HG02642 (cell line): Measurements from ENCODE around the gene RAB32.
"Not testable (repeated sequence)": the region's sequence is repeated elsewhere in the genome, so short reads cannot be mapped to it uniquely, and the experiment has no call there.

ENCODE experiments used
- ATAC-seq: cut with Tn5 transposase; IDR thresholded peaks from one replicate; pipeline ENCODE4 v1.9.1; 2021; ENCODE audit warnings: mild to moderate bottlenecking; ENCODE audit not compliant: unreplicated experiment, poor library complexity

Gene RAB32

DNA sequence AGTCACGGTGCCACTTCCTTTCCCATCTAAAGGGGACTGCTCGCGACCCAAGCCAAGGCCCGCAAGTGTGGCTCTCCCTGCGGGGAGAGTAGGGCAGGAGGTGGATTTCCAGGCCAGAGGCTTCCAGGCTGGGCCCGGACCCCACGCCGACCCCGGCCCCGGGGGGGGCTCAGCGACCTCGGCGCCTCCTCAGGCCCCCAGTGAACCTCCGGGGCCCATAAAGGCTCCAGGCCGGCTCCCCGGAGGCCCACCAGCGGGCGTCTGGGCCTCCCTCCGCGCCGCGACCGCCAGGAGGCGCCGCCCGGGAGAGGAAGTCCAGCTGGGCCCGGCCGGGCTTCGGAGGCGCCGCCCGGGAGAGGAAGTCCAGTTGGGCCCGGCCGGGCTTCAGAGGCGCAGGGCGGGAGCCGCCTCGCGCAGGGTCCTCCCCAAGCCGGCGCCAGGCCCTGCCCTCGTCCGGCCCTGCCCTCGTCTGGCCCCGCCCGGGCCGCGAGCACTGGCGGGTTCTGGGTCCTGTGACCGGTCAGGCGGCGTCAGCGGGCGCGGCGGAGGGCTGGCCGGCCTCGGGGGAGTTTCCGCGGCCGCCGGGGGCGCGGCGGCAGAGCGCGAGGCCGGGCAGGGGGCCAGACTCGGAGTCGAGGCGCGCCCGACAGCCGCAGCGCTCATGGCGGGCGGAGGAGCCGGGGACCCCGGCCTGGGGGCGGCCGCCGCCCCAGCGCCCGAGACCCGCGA, at the start of gene RAB32:
RAB32 (plus strand) TSS at position 623 of the 729 bp plus-strand sequence; CDS start at position 662, 39 bp downstream.
- ATAC-seq: peak; percentile 85

DNA sequence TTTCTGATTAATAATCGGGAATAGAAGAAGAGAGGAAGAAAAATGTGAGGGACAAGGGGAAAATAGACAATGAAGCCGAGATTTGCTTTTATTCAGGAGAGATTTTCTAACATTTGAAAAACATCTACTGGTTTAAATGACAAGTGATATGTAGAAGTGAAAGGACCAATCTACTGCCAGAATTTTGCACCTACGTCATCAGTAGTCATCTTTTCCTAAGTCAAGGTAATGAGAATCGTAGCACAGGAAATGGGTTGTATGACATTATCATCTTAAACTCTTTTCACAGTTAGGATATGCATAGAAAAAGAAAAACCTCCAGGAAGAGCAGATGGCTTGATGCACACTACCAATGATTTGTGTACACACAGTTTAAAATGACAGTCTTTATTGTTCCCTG, 45.3 kb upstream of the RAB32 start:
- no peak for ATAC-seq

GRCh38 chr6:146503096-146503495, 40.5 kb upstream of the RAB32 start:
- no peak for ATAC-seq

- ATAC-seq: no peak
These were observed 28.4 kb upstream of the RAB32 start for GRCh38 chr6:146515212-146515611.

- ATAC-seq: no peak
These were observed 17.4 kb upstream of the RAB32 start for GRCh38 chr6:146526192-146526591.

- ATAC-seq: no peak
These were observed 10.9 kb upstream of the RAB32 start for GRCh38 chr6:146532702-146533101.

DNA sequence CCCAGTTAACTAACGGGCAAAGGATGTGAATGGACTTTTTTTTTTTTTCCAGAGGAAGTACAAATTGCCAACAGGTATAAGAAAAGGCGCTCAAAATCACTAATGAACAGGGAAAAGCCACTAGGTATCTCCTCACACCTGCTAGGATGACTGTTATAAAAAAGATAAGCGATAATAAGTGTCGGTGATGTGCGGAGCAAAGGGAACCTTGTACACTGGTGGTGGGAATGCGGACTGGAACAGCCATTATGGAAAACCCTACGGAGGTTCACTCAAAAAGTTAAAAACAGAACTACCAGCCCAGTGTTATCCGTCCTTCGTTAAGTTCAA, 787 bp upstream of the RAB32 start:
- no peak for ATAC-seq

DNA sequence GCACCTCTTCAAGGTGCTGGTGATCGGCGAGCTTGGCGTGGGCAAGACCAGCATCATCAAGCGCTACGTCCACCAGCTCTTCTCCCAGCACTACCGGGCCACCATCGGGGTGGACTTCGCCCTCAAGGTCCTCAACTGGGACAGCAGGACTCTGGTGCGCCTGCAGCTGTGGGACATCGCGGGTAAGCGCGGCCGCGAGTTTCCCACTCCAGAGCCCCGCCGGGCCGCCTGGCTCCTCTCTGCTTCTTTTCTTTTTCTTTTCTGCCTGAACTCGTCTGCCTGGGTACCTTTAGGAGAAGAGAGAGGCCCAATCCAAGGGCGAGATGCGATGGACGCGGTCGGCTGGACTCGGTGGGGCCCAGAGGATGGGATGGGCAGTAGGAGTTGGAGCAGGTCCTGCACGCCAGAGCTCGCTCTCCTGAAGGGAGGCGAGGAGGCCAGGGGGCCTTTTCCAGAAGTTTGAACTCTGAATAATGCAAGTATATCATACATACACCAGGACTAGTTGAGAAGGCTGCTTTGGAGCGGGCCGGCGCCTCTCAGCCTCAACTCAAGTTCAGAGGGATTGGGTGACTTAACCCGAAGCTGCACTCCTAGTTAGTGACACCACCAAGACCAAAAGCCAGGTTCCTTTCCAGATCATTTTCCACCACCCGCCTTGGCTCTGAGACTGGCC, 445 bp downstream of the RAB32 start:
- ATAC-seq: no peak

DNA sequence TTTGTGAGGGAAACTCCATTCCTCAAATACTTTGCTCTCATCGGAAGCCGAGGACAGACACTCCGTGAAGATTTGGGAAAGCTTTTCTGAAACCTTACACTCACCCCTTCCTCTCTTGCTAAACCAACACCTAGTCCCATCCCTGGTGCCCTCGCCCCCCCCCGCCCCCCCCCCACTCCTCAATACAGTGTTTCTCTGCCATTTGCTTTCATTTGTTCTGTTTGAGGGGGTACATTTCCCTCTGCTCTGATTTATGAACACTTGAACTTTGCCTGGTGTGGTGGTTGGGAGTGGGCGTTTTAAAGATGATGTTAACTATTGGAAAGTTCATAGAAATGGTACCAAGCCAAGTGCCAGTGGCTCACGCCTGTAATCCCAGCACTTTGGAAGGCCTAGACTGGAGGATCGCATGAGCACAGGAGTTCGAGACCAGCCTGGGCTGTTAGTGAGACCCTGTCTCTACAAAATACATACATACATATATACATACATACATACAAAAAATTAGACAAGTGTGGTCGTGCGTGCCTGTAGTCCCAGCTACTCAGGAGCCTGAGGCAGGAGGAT, 1.1 kb downstream of the RAB32 start:
- no peak for ATAC-seq

- no peak for ATAC-seq
These were observed 1.9 kb downstream of the RAB32 start for GRCh38 chr6:146545581-146545980.

GRCh38 chr6:146546443-146547043, 2.9 kb downstream of the RAB32 start:
- no peak for ATAC-seq

- ATAC-seq: no peak
These were observed 4.3 kb downstream of the RAB32 start for GRCh38 chr6:146547889-146548288.

GRCh38 chr6:146548898-146549374, 5.3 kb downstream of the RAB32 start:
- ATAC-seq: no peak

- ATAC-seq: no peak
These were observed 7.3 kb downstream of the RAB32 start for GRCh38 chr6:146550911-146551310.

DNA sequence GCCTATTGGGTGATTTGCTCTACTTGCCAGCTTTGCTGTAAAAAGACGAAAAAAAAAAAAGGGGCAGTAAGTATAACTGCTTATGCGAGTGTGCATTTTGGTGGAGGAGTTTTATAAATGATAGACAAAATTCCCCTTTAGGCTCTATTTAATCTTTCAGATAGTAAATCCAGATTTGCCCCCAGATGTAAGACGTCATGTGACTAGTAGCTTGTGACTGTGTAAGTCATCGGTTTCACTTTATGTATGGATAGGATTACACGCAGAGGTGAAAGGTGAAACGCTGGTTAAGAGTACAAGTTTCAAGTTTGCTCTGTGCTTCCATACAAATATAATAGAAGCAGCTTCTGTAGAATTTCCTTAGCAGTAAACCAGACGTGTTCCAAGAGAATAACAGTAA, 7.9 kb downstream of the RAB32 start:
- ATAC-seq: no peak

GRCh38 chr6:146553377-146554135, 9.9 kb downstream of the RAB32 start:
- ATAC-seq: no peak

- ATAC-seq: no peak
These were observed 17.0 kb downstream of the RAB32 start for GRCh38 chr6:146560607-146561006.

DNA sequence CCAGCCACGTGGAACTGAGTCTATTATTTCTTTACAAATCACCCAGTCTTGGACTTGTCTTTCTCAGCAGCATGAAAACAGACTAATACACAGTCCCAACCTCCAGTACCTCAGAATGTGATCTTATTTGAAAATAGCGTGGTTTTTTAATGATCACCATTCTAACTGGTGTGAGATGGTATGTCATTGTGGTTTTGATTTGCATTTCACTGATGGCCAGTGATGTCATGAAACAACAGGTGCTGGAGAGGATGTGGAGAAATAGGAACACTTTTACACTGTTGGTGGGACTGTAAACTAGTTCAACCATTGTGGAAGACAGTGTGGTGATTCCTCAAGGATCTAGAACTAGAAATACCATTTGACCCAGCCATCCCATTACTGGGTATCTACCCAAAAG, 23.0 kb downstream of the RAB32 start:
- ATAC-seq: not testable (repeated sequence)

- ATAC-seq: not testable (repeated sequence)
These were observed 25.0 kb downstream of the RAB32 start for GRCh38 chr6:146568619-146569018.

DNA sequence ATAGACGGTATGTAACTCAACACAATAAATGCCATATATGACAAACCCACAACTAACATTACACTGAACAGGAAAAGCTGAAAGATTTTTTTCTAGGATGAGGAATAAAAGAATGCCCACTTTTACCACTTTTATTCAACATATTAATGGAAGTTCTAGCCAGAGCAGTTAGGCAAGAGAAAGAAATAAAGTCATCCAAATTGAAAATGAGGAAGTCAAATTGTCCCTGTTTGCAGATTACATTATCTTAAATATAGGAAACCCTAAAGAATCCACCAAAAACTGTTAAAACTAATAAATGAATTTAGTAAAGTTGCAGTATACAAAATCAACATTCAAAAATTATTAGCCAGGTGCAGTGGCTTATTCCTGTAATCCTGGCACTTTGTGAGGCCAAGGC, 30.6 kb downstream of the RAB32 start:
- ATAC-seq: no peak
